ENCODE measurements around the gene CAMK1D.
"Not testable (repeated sequence)": the region's sequence is repeated elsewhere in the genome, so short reads cannot be mapped to it uniquely, and the experiment has no call there.

CAMK1D gene

DNA sequence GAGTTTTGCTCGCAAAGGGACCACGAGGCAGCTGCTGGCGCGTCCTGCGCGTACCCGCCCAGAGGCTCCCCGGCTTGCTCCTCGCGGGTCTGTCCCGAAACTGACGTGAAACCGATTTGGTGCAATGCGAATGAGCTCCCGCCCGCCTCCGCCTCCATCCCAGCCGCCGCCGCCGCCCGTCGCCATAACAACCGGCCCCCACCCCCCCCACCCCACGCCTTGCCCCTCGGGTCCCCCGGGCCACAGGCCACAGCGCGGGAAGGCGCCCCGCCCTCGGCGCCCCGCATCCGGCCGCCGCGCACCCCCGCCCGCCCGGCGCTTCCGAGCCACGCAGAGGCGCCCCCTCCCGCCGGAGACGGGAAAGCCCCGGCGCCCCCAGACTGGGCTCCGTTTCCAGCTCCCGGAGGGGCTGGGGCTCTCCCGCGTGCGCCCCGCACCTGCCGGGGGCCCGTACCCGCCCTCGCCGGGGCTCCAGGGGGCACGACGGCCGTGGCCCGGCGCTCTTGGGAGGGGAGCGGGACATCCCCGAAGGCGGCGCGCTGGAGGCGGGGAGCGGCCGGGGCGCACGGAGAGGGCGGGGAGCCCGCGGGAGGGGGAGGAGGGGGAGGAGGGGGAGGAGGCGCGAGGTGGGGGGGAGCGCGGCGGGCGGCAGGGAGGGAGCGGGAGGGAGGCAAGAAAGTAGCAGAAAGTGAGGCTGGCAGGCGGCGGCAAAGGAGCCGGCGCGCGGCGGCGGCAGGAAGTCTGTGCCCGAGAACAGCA is at the start of gene CAMK1D:
Gene CAMK1D (plus strand): TSS at position 678 of the 759 bp plus-strand sequence.
- peak; percentile 65 for DNase-seq (ENCODE audit: low read depth)

DNA sequence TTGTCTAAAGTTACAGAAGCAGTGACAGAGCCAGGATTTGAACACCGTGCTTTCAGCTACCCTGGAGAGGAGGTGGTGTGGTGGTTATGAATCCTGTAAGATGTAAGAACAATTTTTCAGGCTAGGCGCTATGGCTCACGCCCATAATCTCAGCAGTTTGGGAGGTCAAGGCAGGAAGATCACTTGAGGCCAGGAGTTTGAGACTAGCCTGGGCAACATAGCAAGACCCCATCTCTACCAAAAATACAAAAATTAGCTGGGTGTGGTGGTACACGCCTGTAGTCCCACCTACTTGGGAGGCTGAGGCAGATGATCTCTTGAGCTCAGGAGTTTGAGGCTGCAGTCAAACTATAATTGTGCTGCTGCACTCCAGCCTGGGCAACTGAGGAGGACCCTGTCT is 48.3 kb upstream of the CAMK1D start:
- DNase-seq (ENCODE audit: low read depth), result not testable (repeated sequence)

- DNase-seq (ENCODE audit: low read depth), result no peak
Observed at GRCh38 chr10:12308057-12308456, 41.3 kb upstream of the CAMK1D start.

GRCh38 chr10:12308736-12309375 is 40.5 kb upstream of the CAMK1D start:
- no peak for DNase-seq (ENCODE audit: low read depth)

- not testable (repeated sequence) for DNase-seq (ENCODE audit: low read depth)
Observed at GRCh38 chr10:12309783-12310182, 39.6 kb upstream of the CAMK1D start.

DNA sequence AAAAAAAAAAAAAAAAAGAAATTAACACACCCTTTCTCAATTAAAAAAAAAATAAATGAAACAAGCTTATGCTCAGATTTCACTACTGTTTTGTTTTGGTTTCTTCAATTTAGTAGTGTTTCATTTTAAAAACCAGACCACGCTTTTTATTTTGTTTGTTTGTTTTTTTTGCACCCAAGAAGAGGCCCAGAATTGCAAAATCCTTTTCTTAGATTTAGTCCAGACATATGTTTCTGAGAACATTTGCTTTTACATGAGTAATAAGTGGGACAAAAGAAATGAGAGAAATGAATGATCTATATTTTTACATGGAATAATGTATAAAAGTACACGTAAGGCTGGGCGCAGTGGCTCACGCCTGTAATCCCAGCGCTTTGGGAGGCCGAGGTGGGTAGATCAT is 34.5 kb upstream of the CAMK1D start:
- no peak for DNase-seq (ENCODE audit: low read depth)

DNA sequence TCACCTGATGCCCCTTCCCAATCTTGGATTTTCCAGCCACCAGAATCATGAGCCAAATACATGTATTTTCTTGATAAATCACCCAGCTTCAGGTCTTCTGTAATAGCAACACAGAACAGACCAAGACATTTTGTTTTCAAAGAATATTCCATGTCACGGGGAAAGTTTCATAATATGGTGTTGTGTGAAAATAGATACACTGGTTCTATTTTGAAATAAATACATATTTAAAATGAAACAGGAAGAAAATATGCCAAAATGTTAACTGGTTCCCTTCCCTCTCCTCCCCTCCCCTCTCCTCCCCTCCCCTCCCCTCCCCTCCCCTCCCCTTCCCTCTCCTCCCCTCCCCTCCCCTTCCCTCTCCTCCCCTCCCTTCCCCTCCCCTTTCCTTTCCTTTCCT is 30.3 kb upstream of the CAMK1D start:
- DNase-seq (ENCODE audit: low read depth), result no peak

GRCh38 chr10:12320892-12321291 is 28.5 kb upstream of the CAMK1D start:
- no peak for DNase-seq (ENCODE audit: low read depth)

DNA sequence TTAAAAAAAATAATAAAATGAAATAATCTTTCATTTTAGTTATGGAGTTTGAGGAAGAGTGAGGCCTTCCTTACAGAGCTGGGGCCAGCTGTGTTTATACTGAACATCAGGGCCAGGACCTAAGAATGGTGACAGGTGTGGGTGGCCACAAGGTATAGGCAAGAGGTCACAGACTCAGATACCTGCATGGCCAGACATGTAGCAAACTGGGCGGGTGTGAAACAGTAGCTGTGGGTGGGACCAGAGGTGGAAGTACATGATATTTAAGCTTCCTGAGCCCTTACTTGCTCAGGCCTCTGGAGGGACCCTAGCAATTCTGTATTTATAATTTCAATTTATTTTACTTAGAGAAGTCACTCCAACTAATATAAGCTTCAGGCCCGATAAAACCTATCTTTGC is 27.7 kb upstream of the CAMK1D start:
- DNase-seq (ENCODE audit: low read depth), result no peak

- no peak for DNase-seq (ENCODE audit: low read depth)
Observed at GRCh38 chr10:12322583-12323131, 26.7 kb upstream of the CAMK1D start.

DNA sequence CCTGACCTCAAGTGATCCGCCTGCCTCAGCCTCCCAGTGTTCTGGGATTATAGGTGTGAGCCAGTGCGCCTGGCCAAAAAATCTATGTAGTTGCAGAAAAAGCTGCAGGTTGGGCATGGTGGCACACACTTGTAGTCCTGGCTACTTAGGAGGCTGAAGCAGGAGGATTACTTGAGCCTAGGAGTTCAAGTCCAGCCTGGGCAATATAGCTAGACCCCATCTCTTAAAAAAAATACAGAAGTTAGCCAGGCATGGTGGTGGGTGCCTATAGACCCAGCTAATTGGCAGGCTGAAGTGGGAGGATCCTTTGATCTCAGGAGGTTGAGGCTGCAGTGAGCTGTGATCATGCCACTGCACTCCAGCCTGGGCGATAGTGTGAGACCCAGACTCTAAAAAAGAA is 24.8 kb upstream of the CAMK1D start:
- DNase-seq (ENCODE audit: low read depth), result no peak

GRCh38 chr10:12327074-12327473 is 22.3 kb upstream of the CAMK1D start:
- no peak for DNase-seq (ENCODE audit: low read depth)

DNA sequence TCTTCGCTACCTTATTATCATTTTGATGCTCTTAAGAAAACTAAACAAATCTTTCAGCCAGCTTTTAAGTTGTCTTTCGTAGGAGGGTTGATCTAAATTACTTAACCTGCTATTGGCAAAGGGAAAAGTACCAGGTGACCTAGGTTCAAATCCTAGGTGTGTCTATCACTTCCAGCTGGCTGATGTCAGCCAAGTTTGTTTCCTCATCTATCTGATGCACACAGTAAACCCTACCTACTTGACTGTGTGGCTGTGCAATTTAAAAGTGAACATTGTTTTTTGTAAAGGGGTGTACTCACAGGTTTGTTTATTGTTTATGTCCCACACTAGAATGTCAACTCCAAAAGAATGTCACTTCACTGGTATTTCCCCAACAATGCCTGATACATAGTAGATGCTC is 21.9 kb upstream of the CAMK1D start:
- DNase-seq (ENCODE audit: low read depth), result no peak

DNA sequence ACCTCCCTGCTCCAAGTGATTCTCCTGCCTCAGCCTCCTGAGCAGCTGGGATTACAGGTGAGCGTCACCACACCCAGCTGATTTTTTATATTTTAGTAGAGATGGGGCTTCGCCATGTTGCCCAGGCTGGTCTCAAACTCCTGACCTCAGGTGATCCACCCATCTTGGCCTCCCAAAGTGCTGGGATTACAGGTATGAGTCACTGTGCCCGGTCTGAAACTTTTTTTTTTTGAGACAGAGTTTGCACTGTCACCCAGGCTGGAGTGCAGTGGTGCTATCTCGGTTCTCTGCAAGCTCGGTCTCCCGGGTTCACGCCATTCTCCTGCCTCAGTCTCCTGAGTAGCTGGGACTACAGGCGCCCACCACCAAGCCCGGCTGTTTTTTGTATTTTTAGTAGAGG is 21.0 kb upstream of the CAMK1D start:
- DNase-seq (ENCODE audit: low read depth), result not testable (repeated sequence)

DNA sequence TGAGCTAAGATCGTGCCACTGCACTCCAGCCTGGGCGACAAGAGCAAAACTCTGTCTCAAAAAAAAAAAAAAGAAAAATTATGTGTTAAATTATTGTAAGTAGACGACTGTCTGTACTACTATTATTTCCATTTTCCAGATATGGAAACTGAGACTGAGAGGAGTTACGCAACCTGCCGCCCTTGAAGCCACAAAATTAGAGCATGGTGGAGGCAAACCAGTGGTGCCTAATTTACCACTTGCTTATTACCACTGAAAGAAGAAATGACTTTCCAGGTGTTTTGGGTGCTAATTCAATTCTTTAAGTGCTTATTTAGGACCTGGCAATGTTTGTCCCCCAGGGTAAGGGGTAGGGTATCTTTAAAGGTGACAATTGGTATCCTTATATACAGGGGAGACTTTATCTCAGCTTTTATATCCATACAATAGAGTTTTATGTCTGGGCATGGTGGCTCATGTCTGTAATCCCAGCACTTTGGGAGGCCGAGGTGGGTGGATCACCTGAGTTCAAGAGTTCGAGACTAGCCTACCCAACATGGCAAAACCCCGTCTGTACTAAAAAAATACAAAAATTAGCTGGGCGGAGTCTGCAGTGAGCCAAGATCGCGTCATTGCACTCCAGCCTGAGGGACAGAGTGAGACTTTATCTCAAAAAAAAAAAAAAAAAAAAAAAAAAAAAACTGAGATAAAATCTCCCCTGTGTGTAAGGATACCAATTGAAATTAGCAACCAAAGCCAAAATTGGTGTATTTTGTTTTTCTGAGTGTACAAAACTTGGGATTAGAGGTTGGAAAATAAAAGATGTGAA is 16.6 kb upstream of the CAMK1D start:
- DNase-seq (ENCODE audit: low read depth), result no peak

DNA sequence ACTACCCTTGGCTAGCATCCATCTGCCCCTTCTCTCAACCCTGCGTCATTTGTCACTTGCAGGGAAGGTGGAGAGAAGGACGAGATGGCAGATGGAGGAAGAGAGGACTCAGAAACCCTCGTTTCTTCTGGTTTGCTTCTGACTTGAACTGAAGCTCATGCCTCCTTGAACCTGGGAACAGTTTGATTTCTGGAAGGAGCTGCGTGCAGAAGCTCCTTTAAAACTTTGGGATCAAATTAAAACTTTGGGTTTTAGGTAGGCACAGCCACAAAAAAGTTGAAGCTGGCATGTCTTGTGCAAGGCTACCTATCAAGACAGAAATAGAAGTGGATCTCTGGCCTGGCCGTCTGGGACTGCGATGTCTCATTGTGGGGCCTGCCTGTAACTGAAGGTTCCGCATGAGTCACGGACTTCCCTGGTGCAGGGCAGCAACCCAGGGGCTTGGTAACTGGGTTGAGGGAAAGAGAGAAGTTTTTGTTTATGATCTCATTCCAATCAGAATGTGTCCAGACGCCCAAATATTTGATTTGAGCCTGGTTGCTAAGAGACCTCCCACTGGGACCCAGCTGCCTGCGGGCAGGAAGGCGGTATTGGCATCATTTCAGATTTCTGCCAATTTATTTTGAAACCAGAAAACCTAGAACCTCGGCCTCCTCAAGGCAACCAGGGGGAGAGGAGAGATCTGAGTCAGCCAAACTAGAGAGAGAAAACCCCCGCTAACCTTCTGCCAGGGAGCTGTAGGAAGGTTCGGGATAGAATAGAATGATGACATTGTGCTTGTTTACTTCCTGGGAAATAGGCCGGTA is 15.8 kb upstream of the CAMK1D start:
- peak; percentile 90 for DNase-seq (ENCODE audit: low read depth)

DNA sequence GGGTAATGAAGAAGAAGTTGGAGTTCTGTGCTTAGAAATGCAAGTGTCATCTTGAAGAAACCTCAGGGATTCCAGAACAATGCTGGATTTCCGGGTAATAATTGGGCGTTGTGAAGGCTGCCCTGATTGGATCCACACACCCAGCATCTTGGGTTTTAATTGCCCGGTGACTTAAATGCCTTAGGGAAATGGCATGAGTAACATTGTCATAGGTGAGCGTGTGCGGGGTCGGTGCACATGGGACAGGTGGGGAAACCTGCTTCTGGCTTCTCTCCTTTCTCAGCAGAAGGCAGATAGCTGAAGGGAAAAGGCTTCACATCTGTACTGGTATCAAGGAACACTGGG is 15.2 kb upstream of the CAMK1D start:
- no peak for DNase-seq (ENCODE audit: low read depth)

- not testable (repeated sequence) for DNase-seq (ENCODE audit: low read depth)
Observed at GRCh38 chr10:12335169-12335568, 14.2 kb upstream of the CAMK1D start.

- DNase-seq (ENCODE audit: low read depth), result no peak
Observed at GRCh38 chr10:12337453-12338372, 11.6 kb upstream of the CAMK1D start.

- DNase-seq (ENCODE audit: low read depth), result no peak
Observed at GRCh38 chr10:12338981-12339380, 10.4 kb upstream of the CAMK1D start.

DNA sequence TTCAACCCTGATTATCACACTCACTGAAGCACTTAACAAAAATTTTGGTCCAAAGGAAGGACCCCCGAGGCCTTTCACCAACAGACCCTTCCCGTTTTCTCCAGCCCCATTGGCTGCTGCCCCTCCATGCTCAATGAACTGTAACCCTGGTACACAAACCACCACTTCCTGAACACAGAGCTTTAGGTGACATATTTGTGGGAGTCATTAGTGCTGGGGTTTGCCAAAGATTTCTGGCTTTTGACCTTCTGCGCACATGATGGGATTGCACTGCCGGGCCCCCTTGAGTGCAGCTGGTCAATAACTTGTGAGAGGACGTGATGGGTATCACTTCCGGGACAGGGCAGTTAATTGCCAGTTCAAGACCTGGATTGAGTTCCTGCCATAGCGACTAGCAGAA is 9.0 kb upstream of the CAMK1D start:
- no peak for DNase-seq (ENCODE audit: low read depth)

All from ELR (cell line).